Limb (tissue), 2 donors: ENCODE measurements around the gene SEMA4F.
"Not testable (repeated sequence)": the region's sequence is repeated elsewhere in the genome, so short reads cannot be mapped to it uniquely, and the experiment has no call there.

Experiments used
- DNase-seq, 2 donors: peaks; one replicate each; pipeline ENCODE4 v3.0.0-alpha.2; 2016; ENCODE audit errors: extremely low spot score in 2 of 2

SEMA4F gene

GRCh38 chr2:74653985-74654882, at the start of gene SEMA4F:
Gene SEMA4F (plus strand): TSS chr2:74654247. CDS start chr2:74654377, 130 bp downstream.
- peak; percentile 93 to 95 for DNase-seq

GRCh38 chr2:74606927-74607326, 47.1 kb upstream of the SEMA4F start:
- no peak for DNase-seq

GRCh38 chr2:74617122-74617521, 36.9 kb upstream of the SEMA4F start:
- no peak for DNase-seq

- no peak for DNase-seq
These were observed 35.5 kb upstream of the SEMA4F start for GRCh38 chr2:74618410-74619083.

- DNase-seq, result no peak
These were observed 34.3 kb upstream of the SEMA4F start for GRCh38 chr2:74619651-74620297.

- no peak for DNase-seq
These were observed 33.4 kb upstream of the SEMA4F start for GRCh38 chr2:74620671-74621070.

GRCh38 chr2:74625658-74626425, 28.2 kb upstream of the SEMA4F start:
- no peak for DNase-seq

GRCh38 chr2:74628538-74629105, 25.4 kb upstream of the SEMA4F start:
- no peak for DNase-seq

- not testable (repeated sequence) for DNase-seq
These were observed 23.6 kb upstream of the SEMA4F start for GRCh38 chr2:74630454-74630853.

GRCh38 chr2:74632209-74632938, 21.7 kb upstream of the SEMA4F start:
- no peak for DNase-seq

GRCh38 chr2:74632939-74633312, 21.1 kb upstream of the SEMA4F start:
- DNase-seq, result no peak

GRCh38 chr2:74639550-74639949, 14.5 kb upstream of the SEMA4F start:
- no peak for DNase-seq

GRCh38 chr2:74645344-74645743, 8.7 kb upstream of the SEMA4F start:
- DNase-seq, result no peak

- DNase-seq, result no peak
These were observed 7.8 kb upstream of the SEMA4F start for GRCh38 chr2:74646201-74646600.

GRCh38 chr2:74646834-74647482, 7.1 kb upstream of the SEMA4F start:
- DNase-seq, result no peak

- peak in 1 of 2 donors; percentile 43 for DNase-seq
These were observed 6.0 kb upstream of the SEMA4F start, which contains the start of gene M1AP for GRCh38 chr2:74648009-74648443. Gene M1AP (minus strand): TSS chr2:74648330. CDS start chr2:74640275, 8,055 bp downstream.

- no peak for DNase-seq
These were observed 460 bp upstream of the SEMA4F start for GRCh38 chr2:74653589-74653984.

- DNase-seq, result no peak
These were observed 1.5 kb downstream of the SEMA4F start for GRCh38 chr2:74655579-74655978.

- DNase-seq, result no peak
These were observed 4.5 kb downstream of the SEMA4F start for GRCh38 chr2:74658516-74658915.

- no peak for DNase-seq
These were observed 5.4 kb downstream of the SEMA4F start for GRCh38 chr2:74659462-74659861.
